Amygdala (tissue), 56 donors: ENCODE measurements around the gene IPO4.
"Not testable (repeated sequence)": the region's sequence is repeated elsewhere in the genome, so short reads cannot be mapped to it uniquely, and the experiment has no call there.

Source experiments
- DNase-seq, 56 donors: peaks; one replicate each; lab custom pipeline; 2025; lab: John Stamatoyannopoulos, UW

IPO4 gene

DNA sequence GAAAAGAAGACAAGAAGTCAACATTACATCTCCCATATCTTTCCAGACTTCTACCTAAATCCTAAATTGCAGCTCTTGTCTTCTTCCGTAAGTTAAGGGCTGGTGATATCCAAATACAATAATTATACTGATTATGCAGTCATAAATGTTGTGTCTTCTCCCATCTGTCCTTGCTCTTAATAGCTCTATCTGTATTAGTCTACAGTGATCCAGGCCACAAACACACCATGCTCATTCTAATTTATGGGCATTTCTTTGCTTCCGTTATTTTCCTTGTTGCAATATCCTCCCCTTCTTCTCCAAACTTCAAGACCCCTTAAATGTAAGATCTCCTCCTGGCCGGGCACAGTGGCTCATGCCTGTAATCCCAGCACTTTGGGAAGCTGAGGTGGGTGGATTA lies 30.9 kb upstream of the IPO4 start:
- DNase-seq: no peak

DNA sequence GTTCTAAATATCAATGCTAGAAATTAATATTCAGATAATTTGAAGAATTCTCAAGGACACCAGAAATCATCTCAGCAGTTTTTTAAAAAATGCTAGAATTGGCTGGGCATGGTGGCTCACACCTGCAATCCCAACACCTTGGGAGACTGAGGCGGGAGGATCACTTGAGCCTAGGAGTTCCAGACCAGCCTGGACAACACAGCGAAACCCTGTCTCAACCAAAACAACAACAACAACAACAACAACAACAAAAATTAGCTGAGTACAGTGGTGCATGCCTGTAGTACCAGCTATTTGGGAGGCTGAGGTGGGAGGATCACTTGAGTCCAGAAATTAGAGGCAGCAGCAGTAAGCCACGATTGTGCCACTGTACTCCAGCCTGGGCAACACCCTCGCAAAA lies 30.5 kb upstream of the IPO4 start:
- DNase-seq: no peak

DNA sequence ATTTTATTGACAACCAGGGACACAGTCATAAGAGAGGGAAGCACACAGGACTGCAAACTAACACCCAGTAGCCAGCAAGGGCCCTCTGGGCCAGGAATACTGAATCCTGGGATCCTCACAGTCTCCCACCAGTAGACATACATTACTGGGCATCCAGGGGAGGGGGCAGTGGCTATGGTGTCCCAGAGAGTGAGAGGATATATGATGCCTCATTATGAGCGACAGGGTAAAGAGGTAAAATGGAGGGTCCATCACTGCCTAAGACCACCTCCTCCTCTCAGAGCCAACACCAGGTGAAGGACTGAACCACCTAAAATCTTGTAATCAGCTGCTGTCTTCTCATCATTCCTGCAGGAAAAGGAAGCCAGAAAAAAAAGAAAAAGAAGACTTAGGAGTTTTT lies 28.3 kb upstream of the IPO4 start:
- DNase-seq: not testable (repeated sequence)

DNA sequence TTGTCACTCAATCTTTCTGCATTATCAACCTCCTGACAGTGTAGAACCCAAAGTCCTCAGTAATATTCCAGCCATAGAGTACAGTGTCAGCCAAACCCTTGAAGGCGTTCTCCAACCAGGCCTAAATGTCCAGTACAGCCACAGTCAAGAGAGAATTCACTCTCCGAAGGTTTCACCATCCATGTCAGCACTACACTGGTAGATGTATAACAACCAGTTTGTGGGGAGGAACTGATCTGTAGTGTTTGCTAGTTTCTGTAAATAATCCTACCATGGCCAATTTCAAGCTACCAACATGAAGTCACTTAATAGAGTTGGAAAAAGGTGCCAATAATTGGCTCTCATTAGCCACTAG lies 27.7 kb upstream of the IPO4 start:
- no peak for DNase-seq

DNA sequence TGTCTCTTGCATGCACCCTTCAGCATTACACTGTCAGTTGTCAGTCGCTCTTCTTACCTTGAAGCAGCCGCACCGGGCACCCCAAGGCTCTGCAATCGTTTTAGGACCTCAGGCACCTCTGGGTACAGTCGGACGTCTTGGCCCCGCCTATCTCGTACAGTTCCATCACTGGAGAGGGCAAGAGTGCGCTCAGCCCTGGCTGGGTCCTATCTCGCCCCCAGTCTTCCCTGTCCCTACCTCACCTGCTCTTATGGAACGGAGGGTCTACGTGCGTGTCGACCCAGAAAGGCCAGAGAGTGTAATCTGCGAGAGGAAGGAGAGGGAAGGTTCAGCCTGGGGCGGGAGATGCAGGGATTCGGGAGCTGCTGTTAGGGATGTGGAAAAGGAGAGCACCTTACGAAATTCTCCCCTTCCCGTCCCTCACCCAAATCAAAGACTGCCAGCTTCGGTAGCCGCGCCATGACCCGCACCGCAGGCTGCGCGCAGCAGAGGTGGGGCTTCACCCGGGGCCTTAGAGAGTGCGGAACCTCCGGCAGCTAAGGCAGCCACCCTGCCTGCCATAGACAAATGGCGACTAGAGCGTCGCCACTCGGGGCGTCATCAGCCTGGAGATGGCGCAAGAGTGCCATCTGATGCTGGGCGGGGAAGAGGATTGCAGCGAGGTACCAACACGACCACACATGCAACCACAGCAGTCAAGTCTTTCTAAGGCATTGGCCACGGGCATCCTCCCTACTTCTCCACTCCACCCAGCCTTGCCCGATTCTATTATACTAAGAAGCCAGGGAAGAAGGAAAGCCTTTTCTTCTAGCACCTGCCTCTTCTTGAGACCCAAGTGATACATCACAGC lies 27.1 kb upstream of the IPO4 start, which contains the start of gene MDP1:
MDP1 (minus strand) TSS at position 572 of the 850 bp plus-strand sequence; CDS start at position 461, 111 bp downstream.
- DNase-seq: peak; percentile 21 to 89 (median 73)

DNA sequence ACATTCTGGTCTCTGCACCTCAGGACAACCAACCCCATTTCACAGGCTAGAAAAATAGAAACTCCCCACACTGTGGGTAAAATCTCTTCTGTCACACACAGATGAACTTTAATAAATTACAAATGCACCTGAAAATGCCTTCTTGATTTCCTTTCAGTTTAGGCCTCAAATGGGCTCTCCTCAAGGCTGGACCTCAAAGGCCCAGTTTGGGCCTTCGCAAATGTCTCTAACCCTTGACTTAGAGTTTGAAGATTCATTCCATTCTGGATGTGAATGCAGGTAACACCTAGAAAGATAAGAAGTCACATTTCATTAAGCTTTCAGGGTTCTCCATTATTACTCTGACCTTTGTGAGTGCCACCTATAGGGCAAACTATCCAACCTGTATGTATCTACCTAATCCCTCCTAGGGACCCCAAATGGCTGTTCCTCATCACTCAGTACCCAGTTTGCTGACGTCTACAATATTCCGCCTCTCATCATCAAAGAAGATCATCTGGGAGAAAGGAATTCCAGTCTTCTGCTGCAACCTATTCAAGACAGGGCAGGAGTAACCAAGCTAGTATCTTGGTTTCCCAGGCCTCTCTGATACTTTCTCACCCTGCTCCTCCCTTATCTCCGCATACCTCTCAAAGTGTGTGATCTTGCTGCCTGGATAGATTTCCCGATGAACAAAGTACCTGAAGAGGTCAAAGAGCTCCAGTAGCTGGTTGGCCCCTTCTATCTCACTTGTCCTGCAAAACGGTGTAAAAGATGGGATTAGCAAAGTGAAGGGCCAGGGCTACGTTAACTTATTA lies 25.4 kb upstream of the IPO4 start:
- DNase-seq: no peak

DNA sequence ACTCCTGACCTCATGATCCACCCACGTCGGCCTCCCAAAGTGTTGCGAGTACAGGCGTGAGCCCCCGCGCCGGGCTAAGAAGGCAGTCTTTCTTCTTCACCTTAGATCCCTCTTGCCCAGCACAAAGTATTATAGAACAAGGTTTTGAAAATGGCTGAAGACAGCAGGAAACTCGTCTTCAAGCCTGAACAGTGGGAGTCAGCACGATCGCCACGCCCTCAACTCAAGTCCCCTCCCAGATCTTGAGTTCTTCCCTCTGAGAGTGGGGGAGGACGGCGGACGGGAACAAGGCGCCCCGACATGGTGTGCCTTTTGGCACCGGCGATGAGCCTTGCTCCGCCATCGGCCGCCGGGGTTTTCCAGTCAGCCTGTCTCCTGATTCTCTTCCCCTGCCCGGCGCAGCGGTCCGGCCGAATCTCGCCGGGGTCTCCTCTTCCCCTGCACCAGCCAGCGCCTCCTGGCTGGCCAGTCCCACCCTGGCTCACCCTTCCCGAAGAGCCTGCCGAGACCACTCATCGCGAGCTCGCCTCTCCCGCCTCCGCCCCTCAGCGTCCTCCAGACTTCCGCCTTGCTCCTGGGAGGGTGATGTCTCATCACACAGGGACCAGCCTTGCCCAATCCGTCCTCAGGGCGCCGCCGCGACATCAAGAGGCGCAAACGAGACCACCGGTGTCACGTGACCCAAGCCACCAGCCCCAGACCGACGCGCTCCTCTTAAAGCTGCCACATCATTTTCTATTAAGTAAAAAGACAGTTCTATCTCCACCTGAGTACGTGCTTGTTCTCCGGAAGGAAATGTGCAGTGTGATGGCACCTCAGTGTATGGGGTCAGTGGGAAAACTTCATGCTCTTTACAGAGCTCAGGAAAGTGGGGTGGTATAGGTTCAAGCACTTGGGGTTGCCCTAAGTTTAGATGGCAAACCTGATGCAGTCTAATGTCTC lies 24.6 kb upstream of the IPO4 start, which contains the start of gene CHMP4A:
CHMP4A (minus strand) TSS at position 565 of the 942 bp plus-strand sequence; CDS start at position 516, 49 bp downstream.
- peak; percentile 55 to 95 (median 87) for DNase-seq

DNA sequence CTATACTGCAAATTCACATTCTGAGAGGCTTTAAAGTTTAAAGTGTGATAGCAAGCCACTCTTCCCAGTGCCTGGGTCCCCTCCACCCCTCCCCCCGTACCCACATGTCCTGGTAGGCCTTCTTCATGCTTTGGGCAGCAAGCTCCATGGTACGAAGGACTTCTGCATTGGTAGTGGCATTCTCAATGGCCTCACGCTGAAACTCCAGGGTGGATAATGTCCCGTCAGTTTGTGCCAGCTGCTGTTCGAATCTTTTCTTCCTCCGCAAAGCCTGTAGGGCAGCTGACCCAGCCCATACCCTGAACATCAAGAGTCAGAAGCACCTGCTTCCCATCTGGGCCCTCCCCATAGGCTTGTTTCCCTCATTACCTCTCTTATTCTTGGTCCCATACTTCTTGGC lies 22.7 kb upstream of the IPO4 start:
- DNase-seq: no peak

DNA sequence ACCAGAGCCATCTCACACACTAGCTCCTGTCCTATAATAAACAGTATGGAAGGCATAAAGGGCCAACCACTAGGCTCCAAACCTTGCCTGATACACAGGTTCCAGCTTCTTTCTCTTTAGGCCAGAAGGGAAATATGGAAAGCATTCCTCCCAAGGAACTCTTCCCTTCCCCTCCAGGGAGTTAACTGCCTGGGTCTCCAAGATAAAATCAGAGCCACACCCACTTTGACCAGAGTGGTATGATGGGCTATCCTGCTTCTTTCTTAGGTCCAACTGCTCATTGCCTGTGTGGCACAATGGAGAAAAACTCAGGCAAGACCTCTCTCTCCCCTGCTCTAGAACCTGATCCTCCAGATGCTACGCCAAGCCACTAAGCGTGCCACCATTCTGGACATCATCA lies 19.0 kb upstream of the IPO4 start:
- DNase-seq: no peak

DNA sequence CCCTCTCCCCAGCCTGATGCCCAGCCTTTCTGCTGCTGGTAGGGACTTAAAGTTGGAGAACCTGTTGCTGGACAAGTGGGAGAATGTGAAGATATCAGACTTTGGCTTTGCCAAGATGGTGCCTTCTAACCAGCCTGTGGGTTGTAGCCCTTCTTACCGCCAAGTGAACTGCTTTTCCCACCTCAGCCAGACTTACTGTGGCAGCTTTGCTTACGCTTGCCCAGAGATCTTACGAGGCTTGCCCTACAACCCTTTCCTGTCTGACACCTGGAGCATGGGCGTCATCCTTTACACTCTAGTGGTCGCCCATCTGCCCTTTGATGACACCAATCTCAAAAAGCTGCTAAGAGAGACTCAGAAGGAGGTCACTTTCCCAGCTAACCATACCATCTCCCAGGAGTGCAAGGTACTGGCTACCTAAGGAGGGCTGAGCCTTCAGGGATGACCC lies 18.5 kb upstream of the IPO4 start:
- DNase-seq: no peak

DNA sequence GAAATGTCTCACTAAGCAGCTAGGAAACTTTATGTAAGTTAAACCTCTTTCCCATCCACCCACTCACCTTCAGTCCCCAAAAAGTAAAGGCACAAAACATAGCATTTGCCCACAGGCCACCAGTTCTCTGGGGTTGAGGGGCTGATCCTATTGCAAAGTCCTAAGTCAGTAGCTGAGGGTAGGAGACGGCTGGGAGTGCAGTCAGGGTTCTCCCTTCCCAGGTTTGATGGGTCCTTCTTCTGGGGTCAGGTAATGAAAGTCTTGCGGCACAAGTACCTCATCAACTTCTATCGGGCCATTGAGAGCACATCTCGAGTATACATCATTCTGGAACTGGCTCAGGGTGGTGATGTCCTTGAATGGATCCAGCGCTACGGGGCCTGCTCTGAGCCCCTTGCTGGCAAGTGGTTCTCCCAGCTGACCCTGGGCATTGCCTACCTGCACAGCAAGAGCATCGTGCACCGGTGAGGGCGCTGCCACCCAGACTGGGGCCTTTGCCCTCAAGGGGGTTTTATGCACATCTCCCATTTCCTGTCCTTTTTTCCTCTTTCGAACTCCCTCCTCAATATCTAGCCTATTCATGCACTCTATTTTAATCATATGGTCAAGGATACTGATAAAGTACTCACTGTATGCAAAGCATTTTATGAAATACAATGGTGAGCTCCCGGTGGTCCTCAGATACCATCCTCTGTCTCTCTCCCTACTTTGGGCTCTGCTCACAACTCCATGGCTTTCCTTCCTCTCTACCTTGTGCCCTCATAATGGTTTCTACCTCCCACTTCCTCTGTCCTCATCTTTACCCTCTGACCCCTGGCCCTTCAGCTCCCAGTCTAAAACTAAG lies 17.9 kb upstream of the IPO4 start:
- DNase-seq: no peak

DNA sequence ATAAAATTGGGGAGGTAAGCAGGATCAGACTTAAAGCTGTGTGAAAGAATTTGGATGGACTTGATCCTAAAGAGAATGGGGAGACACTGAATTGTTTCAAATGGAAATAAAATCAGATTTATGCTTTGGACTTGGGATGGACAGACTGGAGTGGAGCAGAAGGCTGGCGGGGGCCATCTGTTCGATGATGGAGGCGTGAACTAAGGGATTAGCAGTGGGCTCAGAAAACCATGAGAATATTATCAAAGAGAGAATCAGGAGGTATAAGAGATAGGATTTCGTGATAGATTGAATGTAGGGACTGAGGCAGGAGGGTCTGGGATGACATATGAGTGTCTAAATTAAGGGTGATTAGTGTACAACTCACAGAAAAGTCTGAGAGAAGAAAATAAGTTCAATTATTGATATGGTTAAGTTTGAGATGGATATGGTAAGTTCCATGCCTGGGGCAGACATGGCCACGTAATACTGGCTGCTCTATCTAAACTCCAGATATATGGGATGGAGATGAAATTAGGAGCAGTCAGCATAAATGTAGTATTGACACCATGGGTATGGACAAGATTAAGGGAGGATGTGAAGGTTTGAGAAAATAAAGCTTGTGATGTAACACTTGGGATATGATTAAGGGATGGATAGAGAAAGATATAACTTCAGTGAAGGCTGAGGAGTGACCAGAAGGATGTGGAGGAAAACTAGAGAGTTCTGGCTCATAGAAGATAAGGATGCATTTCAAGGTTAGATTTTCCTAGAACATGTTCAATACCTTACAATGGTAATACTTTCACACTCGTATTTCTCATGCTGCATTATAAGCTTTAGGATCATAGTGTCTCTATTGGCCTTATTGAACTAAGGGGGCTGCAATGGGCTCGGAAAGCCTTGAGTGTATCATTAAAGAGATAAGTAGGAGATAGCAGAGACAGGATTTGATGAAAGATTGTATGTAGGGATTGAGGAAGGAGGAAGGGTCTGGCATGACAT lies 15.8 kb upstream of the IPO4 start:
- no peak for DNase-seq

DNA sequence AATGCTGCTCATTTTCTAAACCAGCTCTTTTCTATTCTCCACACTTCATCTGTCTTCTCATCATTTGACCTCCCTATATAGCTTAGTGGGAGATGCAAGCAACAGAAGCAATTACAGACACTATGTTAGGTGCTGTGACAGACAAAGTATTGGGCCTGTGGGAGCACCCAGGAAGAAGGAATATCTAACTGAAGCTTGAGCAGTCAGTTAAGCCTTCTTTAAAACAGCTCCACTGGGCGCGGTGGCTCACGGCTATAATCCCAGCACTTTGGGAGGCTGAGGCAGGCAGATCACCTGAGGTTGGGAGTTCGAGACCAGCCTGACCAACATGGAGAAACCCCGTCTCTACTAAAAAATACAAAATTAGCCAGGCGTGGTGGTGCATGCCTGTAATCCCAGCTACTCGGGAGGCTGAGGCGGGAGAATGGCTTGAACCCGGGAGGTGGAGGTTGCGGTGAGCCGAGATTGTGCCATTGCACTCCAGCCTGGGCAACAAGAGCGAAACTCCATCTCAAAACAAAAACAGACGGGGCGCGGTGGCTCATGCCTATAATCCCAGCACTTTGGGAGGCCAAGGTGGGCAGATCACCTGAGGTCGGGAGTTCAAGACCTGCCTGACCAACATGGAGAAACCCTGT lies 14.8 kb upstream of the IPO4 start:
- not testable (repeated sequence) for DNase-seq

DNA sequence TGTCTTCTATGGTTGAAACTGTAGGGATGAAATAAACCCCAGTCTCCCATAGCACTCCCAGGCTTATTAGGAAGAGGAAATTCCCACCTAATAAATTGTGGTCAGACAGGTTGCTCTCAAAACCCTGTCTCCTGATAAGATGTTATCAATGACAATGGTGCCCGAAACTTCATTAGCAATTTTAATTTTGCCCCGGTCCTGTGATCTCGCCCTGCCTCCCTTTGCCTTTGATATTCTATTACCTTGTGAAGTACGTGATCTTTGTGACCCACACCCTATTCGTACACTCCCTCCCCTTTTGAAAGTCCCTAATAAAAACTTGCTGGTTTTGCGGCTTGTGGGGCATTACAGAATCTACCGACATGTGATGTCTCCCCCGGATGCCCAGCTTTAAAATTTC lies 13.9 kb upstream of the IPO4 start:
- DNase-seq: not testable (repeated sequence)

DNA sequence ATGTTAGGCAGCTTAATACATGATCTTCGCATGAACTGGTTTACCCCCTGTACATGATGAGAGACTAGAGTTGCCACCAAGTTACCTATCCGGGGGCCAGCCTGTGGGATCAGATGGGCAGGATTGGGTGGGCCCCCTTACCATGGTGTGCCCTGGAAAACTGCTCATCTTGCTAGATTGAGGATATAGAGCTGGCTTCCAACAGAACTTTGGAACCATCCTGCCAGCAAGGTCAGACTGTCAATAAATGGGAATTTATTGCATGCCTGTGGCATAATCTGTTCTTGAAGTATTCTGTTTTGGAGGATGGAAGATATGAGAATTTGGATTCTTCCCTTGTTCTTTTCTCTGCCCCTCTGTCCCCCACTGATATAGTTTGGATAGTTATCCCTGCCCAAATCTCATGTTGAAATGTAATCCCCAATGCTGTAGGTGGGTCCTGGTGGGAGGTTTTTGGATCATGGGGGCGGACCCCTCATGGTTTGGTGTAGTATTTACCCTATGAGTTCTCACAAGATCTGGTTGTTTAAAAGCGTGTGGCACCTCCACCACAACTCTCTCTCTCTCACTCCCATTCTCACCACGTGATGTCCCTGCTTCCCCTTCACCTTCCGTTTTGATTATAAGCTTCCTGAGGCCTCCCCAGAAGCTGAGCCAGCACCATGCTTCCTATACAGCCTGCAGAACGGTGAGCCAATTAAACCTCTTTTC lies 10.4 kb upstream of the IPO4 start:
- no peak for DNase-seq

DNA sequence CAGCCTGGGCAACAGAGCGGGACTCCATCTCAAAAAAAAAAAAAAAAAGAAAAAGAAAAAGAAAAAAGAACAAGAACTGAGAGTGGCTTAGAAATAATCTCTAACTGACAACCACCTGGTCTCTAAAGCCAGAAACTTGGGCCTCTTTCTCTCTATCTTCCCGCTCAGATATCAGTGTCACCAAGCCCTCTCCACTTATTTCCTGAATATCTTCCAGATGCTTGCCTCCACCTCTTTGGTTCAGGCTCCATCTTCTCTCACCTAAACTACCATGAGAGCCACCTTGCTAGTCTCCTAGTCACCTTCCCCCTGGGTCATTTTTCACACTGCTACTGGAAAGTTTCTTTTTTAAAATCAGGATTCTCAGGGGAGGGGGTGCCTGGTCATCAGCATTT lies 8.4 kb upstream of the IPO4 start:
- no peak for DNase-seq
